Thyroid gland (tissue), 4 donors: ENCODE measurements around the gene ZNRF4.

Experiments
- CTCF ChIP-seq, 6 experiments: fragments of 200-600 bp in 3 of 6; fragments of 450-650 bp in 3 of 6; sonication (generic) in 3 of 6; IDR thresholded peaks; one replicate each; pipeline ENCODE4 v1.5.1; 2016 to 2019; ENCODE audit warnings: antibody characterized with exemption in 6 of 6, mild to moderate bottlenecking in 2 of 6, inconsistent platforms in 1 of 6, moderate library complexity in 1 of 6
- POLR2A ChIP-seq, 2 donors: fragments of 450-650 bp; IDR thresholded peaks; one replicate each; pipeline ENCODE4 v1.6.1; 2017; ENCODE audit warnings: antibody characterized with exemption in 2 of 2, mild to moderate bottlenecking in 2 of 2, moderate library complexity in 1 of 2

- TF ChIP-seq CTCF (IDR thresholded peaks at IDR 0.05) (no peak), POLR2A (IDR thresholded peaks at IDR 0.05) (no peak)
Measured at GRCh38 chr19:5420953-5421352, 34.3 kb upstream of the ZNRF4 start.
